Keratinocyte (primary cell): ENCODE measurements around the gene KIF5A. TPM values are rescaled to one million over a fixed set of nuclear protein-coding genes. Genes with fewer than 3 reads are reported as not detected.

ENCODE experiments used
- DNase-seq: peaks from one replicate; pipeline ENCODE4 v3.0.0-alpha.2; 2011; ENCODE audit warnings: low read depth, missing footprints, low spot score
- FAIRE-seq: peaks from 2 replicates; lab custom pipeline; 2011; peaks lifted over from hg19 to GRCh38; lab: Jason Lieb, UNC
- H2AFZ ChIP-seq: 2 replicates; pipeline ENCODE4 v1.6.0; 2012; ENCODE audit warnings: low read length, control low read depth, inconsistent platforms; ENCODE audit not compliant: control insufficient read depth
- H3K27ac ChIP-seq: 2 replicates; pipeline ENCODE4 v1.5.1; 2011; ENCODE audit warnings: low read length; ENCODE audit not compliant: control insufficient read depth, insufficient read depth
- H3K27me3 ChIP-seq: 3 replicates; pipeline ENCODE4 v1.6.0; 2011; ENCODE audit warnings: low read length; ENCODE audit not compliant: control insufficient read depth, insufficient read depth; ENCODE audit errors: extremely low read depth
- H3K36me3 ChIP-seq, 2 experiments: 2 replicates in 1 of 2; 3 replicates in 1 of 2; pipeline ENCODE4 v1.5.1; 2011; ENCODE audit warnings: low read length in 2 of 2, mild to moderate bottlenecking in 1 of 2; ENCODE audit not compliant: control insufficient read depth in 2 of 2, insufficient read depth in 2 of 2; ENCODE audit errors: extremely low read depth in 1 of 2
- H3K4me1 ChIP-seq: 3 replicates; pipeline ENCODE4 v1.5.1; 2011; ENCODE audit warnings: low read length; ENCODE audit not compliant: control insufficient read depth, insufficient read depth; ENCODE audit errors: extremely low read depth
- H3K4me2 ChIP-seq: 3 replicates; pipeline ENCODE4 v1.6.0; 2011; ENCODE audit warnings: low read depth, low read length; ENCODE audit not compliant: control insufficient read depth, insufficient read depth; ENCODE audit errors: extremely low read depth
- H3K4me3 ChIP-seq, 3 experiments: fragments of 200-600 bp in 1 of 3; sonication (generic) in 1 of 3; 2 replicates in 2 of 3; 3 replicates in 1 of 3; pipeline ENCODE4 v1.5.1; 2011 to 2016; ENCODE audit warnings: low read length in 3 of 3, mild to moderate bottlenecking in 3 of 3, control low read depth in 2 of 3, inconsistent platforms in 1 of 3, low read depth in 1 of 3, mixed read lengths in 1 of 3, mixed run types in 1 of 3, moderate library complexity in 1 of 3; ENCODE audit not compliant: control insufficient read depth in 2 of 3, insufficient read depth in 2 of 3; ENCODE audit errors: extremely low read depth in 1 of 3
- H3K79me2 ChIP-seq: 2 replicates; pipeline ENCODE4 v1.6.0; 2012; ENCODE audit warnings: low read length; ENCODE audit not compliant: control insufficient read depth, insufficient read depth
- H3K9ac ChIP-seq: 3 replicates; pipeline ENCODE4 v1.6.0; 2011; ENCODE audit warnings: low read length; ENCODE audit not compliant: control insufficient read depth, insufficient read depth; ENCODE audit errors: extremely low read depth
- H3K9me1 ChIP-seq: 3 replicates; pipeline ENCODE4 v1.6.0; 2011; ENCODE audit warnings: low read length; ENCODE audit not compliant: control insufficient read depth, insufficient read depth; ENCODE audit errors: extremely low read depth
- H3K9me3 ChIP-seq: 2 replicates; pipeline ENCODE4 v1.5.1; 2012; ENCODE audit warnings: low read depth, low read length; ENCODE audit not compliant: control insufficient read depth
- H4K20me1 ChIP-seq: 3 replicates; pipeline ENCODE4 v1.6.0; 2011; ENCODE audit warnings: low read length; ENCODE audit not compliant: control insufficient read depth, insufficient read depth; ENCODE audit errors: extremely low read depth
- CTCF ChIP-seq, 3 experiments: IDR thresholded peaks in 1 of 3; conservative IDR thresholded peaks in 1 of 3; optimal IDR thresholded peaks in 1 of 3; 2 replicates in 2 of 3; 3 replicates in 1 of 3; pipeline versions ENCODE3 to v1.5.1; 2011; ENCODE audit warnings: low read length in 3 of 3, mild to moderate bottlenecking in 3 of 3, moderate library complexity in 2 of 3, control low read depth in 1 of 3, inconsistent platforms in 1 of 3; ENCODE audit not compliant: insufficient read depth in 2 of 3; ENCODE audit errors: extremely low read depth in 1 of 3
- EZH2 ChIP-seq: IDR thresholded peaks from one replicate; pipeline ENCODE4 v1.6.1; 2012; ENCODE audit warnings: inconsistent platforms, mild to moderate bottlenecking, low read length, moderate library complexity
- dilution Hi-C: fragments of 300-500 bp; cut with MboI; formaldehyde crosslinking; loops from one replicate; pipeline ENCODE4 v1.7.0; 2020; ENCODE audit warnings: low sequenced_read_pairs; ENCODE audit not compliant: extremely low pct_ligation_motif_present
- polyA plus RNA-seq, 5 experiments: library from polyadenylated mRNA; depleted of rRNA in 3 of 5; stranded (reverse) in 3 of 5; stranded (forward) in 1 of 5; unstranded in 1 of 5; fragments of >200 nt; gene quantifications; 1 replicate in 1 of 5; 2 replicates in 3 of 5; 3 replicates in 1 of 5; pipeline versions ENCODE4 v1.2.1 to v1.2.3, GENCODE V29; 2011 to 2012; ENCODE audit warnings: missing spikeins in 2 of 5, low read depth in 1 of 5, low replicate concordance in 1 of 5

The KIF5A gene
- polyA plus RNA-seq, 1 donor (not counting 4 experiments of a cell fraction or from before 2014, with no cell fraction given), result 0.05 TPM

- Histone ChIP-seq H3K9me1 (no peaks in the 10 kb centered on the region), H3K9ac (no peak overlapping the region), H3K9me3 (no peaks in the 10 kb centered on the region), H3K36me3 (peaks cover 34 to 40% of the 10 kb centered on the region in 2 experiments), H4K20me1 (peaks cover 11% of the 10 kb centered on the region), H3K4me2 (no peak overlapping the region), H2AFZ (no peak overlapping the region), H3K4me3 (no peak overlapping the region), H3K79me2 (no peaks in the 10 kb centered on the region), H3K27ac (no peak overlapping the region), H3K27me3 (no peaks in the 10 kb centered on the region), H3K4me1 (peaks cover 6% of the 10 kb centered on the region)
- DNase-seq (no peak), FAIRE-seq (no peak)
- TF ChIP-seq CTCF (optimal IDR thresholded peaks at IDR 0.05 in 1 of 3, IDR thresholded peaks at IDR 0.05 in 1 of 3, conservative IDR thresholded peaks at IDR 0.05 in 1 of 3; ENCODE audit: extremely low read depth in 1 of 3, insufficient read depth in 2 of 3, low read length in 3 of 3) (no peak), EZH2 (no peak)
- dilution Hi-C loops, result no loop called here
Measured at GRCh38 chr12:57511588-57512325, 38.1 kb upstream of the KIF5A start.

DNA sequence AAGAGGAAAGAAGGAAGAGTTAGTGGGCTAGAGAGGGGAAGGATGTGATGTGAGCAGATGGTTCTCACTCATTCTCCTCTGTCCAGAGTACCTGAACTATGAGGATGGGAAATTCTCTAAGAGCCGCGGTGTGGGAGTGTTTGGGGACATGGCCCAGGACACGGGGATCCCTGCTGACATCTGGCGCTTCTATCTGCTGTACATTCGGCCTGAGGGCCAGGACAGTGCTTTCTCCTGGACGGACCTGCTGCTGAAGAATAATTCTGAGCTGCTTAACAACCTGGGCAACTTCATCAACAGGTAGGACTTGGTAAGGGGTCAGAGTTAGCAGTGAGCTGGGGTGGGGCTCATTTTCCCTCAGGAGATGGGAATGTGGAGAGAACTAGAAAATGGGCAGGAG is 37.2 kb upstream of the KIF5A start:
- Histone ChIP-seq H3K4me2 (no peak overlapping the region), H3K9me3 (no peaks in the 10 kb centered on the region), H3K36me3 (peaks cover 41 to 48% of the 10 kb centered on the region in 2 experiments), H2AFZ (no peak overlapping the region), H3K9me1 (no peaks in the 10 kb centered on the region), H3K79me2 (no peaks in the 10 kb centered on the region), H4K20me1 (peaks cover 13% of the 10 kb centered on the region), H3K9ac (no peak overlapping the region), H3K27ac (no peak overlapping the region), H3K27me3 (no peaks in the 10 kb centered on the region), H3K4me1 (peaks cover 10% of the 10 kb centered on the region), H3K4me3 (no peak overlapping the region)
- TF ChIP-seq EZH2, result no peak
- TF ChIP-seq CTCF (optimal IDR thresholded peaks at IDR 0.05 in 1 of 3, IDR thresholded peaks at IDR 0.05 in 1 of 3, conservative IDR thresholded peaks at IDR 0.05 in 1 of 3; ENCODE audit: extremely low read depth in 1 of 3, insufficient read depth in 2 of 3, low read length in 3 of 3), result no peak
- FAIRE-seq, result no peak
- dilution Hi-C loops, result no loop called here
- DNase-seq, result no peak
